Stomach (tissue), 9 donors: ENCODE results near the gene ELF5. TPM values are rescaled to one million over a fixed set of nuclear protein-coding genes. Genes with fewer than 3 reads are reported as not detected.

Experiments
- DNase-seq, 2 donors: peaks; one replicate each; pipeline versions ENCODE4 v3.0.0 to v3.0.0-alpha.2; 2013 to 2019
- H3K27ac ChIP-seq, 5 donors: fragments of 200-600 bp in 4 of 5; sonication (generic) in 4 of 5; one replicate each; pipeline ENCODE4 v1.5.1; 2013 to 2019; ENCODE audit warnings: mild to moderate bottlenecking in 1 of 5, moderate library complexity in 1 of 5
- H3K27me3 ChIP-seq, 3 donors: fragments of 200-600 bp; sonication (generic); one replicate each; pipeline ENCODE4 v1.5.1; 2017 to 2019; ENCODE audit warnings: mixed run types in 1 of 3
- H3K36me3 ChIP-seq, 4 donors: fragments of 200-600 bp; sonication (generic); 1 replicate in 3 of 4; 2 replicates in 1 of 4; pipeline ENCODE4 v1.5.1; 2016 to 2019
- H3K4me1 ChIP-seq, 4 donors: fragments of 200-600 bp; sonication (generic); one replicate each; pipeline ENCODE4 v1.5.1; 2016 to 2019
- H3K4me3 ChIP-seq, 4 donors: fragments of 200-600 bp; sonication (generic) in 3 of 4; one replicate each; pipeline ENCODE4 v1.5.1; 2016 to 2019; ENCODE audit warnings: mild to moderate bottlenecking in 1 of 4
- H3K9me3 ChIP-seq, 4 donors: fragments of 200-600 bp; sonication (generic); one replicate each; pipeline ENCODE4 v1.5.1; 2016 to 2019
- EP300 ChIP-seq: sonication (generic); formaldehyde crosslinking; IDR thresholded peaks from one replicate; pipeline ENCODE4 v1.6.1; 2017; ENCODE audit warnings: antibody characterized with exemption
- POLR2A ChIP-seq, 4 donors: fragments of 450-650 bp; IDR thresholded peaks; one replicate each; pipeline ENCODE4 v1.6.1; 2016; ENCODE audit warnings: antibody characterized with exemption in 4 of 4, control low read depth in 2 of 4, mild to moderate bottlenecking in 1 of 4, moderate library complexity in 1 of 4
- POLR2AphosphoS5 ChIP-seq, 3 donors: sonication (generic); formaldehyde crosslinking; IDR thresholded peaks; one replicate each; pipeline ENCODE4 v1.6.1; 2016; ENCODE audit warnings: antibody characterized with exemption in 3 of 3
- WGBS, 5 donors: extraction: QIAGEN DNeasy Blood & Tissue Kit in 3 of 5; methylation state at CpG; one replicate each; pipeline versions ENCODE4 v1.1.5 to v1.1.7; 2013 to 2018; 5-methylcytosine and 5-hydroxymethylcytosine counted together
- intact Hi-C: fragments of 100-400 bp; cut with DNase I; formaldehyde crosslinking; loops from one replicate; pipeline ENCODE4 v1.15.1; 2023; ENCODE audit warnings: low total_unique reads
- polyA plus RNA-seq, 3 donors: library from polyadenylated mRNA; stranded (reverse); fragments of 200-250 nt; gene quantifications; one replicate each; pipeline ENCODE4 v1.2.3, GENCODE V29; 2013
- total RNA-seq, 5 donors: library from RNA; depleted of rRNA; stranded (reverse); fragments of >200 nt; gene quantifications; one replicate each; pipeline versions ENCODE4 v1.1.0 to v1.2.3, GENCODE V29; 2014 to 2016
- TF ChIP-seq, protein P1 (sequence below), 7 experiments: fragments of 450-650 bp in 4 of 7; fragments of 200-600 bp in 3 of 7; sonication (generic) in 3 of 7; IDR thresholded peaks; one replicate each; pipeline ENCODE4 v1.5.1; 2016 to 2019; ENCODE audit warnings: antibody characterized with exemption in 7 of 7, control low read depth in 2 of 7, mild to moderate bottlenecking in 1 of 7
- donor health status: healthy with polysubstance abuse.
- donor health status: Bipolar disorder and iron deficiency.
- donor health status: healthy.

ELF5 gene
- total and polyA plus RNA-seq, 8 donors: 0.19 to 0.78 (median 0.55) TPM; not detected in 5

DNA sequence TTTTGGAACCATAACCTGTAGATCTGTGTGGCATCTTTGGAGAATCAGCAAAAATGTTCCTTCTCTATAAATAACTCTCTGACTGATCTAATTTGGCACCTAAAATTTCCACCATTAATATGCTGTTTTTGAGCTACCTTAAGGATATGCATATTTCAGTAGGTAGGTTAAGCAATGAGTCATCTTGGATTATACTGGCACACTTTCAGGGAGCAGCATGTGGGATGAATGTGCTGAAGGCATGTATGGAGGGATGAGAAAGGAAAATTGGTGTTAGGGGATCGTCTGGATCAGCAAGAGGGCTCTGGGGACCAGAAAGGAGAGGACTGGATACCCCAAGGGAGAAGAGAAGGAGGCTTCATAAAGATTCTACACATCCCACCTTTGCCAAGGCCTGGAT is 44.6 kb upstream of the ELF5 start:
- H3K4me1 ChIP-seq: no peaks in the 10 kb centered on the region
- DNase-seq: no peak
- 26 to 50% (median 40%) methylated on average over 1 of the region's 1 CpG for WGBS, 5 donors
- H3K9me3 ChIP-seq: no peaks in the 10 kb centered on the region
- TF ChIP-seq, protein P1, sequence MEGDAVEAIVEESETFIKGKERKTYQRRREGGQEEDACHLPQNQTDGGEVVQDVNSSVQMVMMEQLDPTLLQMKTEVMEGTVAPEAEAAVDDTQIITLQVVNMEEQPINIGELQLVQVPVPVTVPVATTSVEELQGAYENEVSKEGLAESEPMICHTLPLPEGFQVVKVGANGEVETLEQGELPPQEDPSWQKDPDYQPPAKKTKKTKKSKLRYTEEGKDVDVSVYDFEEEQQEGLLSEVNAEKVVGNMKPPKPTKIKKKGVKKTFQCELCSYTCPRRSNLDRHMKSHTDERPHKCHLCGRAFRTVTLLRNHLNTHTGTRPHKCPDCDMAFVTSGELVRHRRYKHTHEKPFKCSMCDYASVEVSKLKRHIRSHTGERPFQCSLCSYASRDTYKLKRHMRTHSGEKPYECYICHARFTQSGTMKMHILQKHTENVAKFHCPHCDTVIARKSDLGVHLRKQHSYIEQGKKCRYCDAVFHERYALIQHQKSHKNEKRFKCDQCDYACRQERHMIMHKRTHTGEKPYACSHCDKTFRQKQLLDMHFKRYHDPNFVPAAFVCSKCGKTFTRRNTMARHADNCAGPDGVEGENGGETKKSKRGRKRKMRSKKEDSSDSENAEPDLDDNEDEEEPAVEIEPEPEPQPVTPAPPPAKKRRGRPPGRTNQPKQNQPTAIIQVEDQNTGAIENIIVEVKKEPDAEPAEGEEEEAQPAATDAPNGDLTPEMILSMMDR (IDR thresholded peaks at IDR 0.05): no peak
- H3K27ac ChIP-seq: no peak overlapping the region
- intact Hi-C loops: no loop called here
- peaks cover 0 to 13% (median 0%) of the 10 kb centered on the region in 3 donors for H3K27me3 ChIP-seq
- no peaks in the 10 kb centered on the region for H3K36me3 ChIP-seq
- no peak overlapping the region for H3K4me3 ChIP-seq

DNA sequence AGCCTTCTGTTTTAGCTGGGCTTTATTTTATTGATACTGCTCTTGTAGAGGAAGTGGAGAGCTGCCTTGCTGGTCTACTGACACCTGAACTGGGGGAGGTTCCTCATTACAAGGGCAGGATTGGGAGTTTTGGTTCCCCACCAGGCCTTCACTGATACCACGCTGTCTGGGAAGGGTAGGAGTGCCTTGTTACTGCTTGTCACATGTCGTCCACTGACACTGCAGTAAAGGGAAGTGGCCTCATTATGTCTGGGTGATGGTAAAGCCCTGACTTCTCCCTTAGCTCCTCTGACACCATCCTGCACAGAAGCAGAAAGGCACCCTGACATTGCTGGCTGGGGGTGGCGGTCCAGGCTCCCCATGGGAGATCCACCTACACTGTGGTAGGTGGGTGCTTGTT is 38.7 kb upstream of the ELF5 start:
- H3K4me3 ChIP-seq: no peak overlapping the region
- peaks cover 0 to 7% (median 0%) of the 10 kb centered on the region in 3 donors for H3K27me3 ChIP-seq
- 68 to 86% (median 76%) methylated on average over 3 of the region's 3 CpGs for WGBS, 5 donors
- TF ChIP-seq EP300: no peak
- TF ChIP-seq POLR2AphosphoS5 (IDR thresholded peaks at IDR 0.05): no peak
- TF ChIP-seq, protein P1 (IDR thresholded peaks at IDR 0.05): no peak
- intact Hi-C loops: no loop called here
- no peaks in the 10 kb centered on the region for H3K9me3 ChIP-seq
- peak in 1 of 2 donors; percentile 28 for DNase-seq
- H3K4me1 ChIP-seq: no peaks in the 10 kb centered on the region
- H3K36me3 ChIP-seq: no peaks in the 10 kb centered on the region
- no peak overlapping the region for H3K27ac ChIP-seq

DNA sequence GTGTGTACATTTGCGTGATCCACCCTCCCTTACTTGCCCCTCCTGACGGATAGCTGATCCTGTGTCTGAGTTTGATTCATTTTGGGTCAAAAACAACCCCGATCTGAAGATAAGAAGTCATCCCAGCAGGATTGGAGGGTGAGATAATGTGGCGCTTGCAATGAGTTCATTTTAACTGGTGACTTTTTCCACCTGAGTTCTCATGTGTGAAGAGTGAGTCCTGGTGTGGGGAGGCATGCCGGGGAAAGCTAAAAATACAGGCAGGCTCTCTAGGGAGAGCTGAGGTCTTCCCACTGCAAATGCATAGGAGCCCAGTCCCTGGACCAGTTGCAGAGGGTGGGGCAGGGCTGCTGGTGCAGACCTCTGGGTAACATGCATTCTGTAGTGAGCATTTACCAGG is 35.7 kb upstream of the ELF5 start:
- Histone ChIP-seq H3K4me1 (no peaks in the 10 kb centered on the region), H3K4me3 (no peak overlapping the region), H3K27ac (no peak overlapping the region), H3K36me3 (no peaks in the 10 kb centered on the region), H3K9me3 (no peaks in the 10 kb centered on the region), H3K27me3 (no peaks in the 10 kb centered on the region)
- WGBS, 5 donors: 56 to 63% (median 61%) methylated on average over 5 of the region's 5 CpGs
- TF ChIP-seq POLR2A (IDR thresholded peaks at IDR 0.05) (no peak), EP300 (no peak), POLR2AphosphoS5 (IDR thresholded peaks at IDR 0.05) (no peak)
- TF ChIP-seq, protein P1 (IDR thresholded peaks at IDR 0.05): no peak
- no peak for DNase-seq
- intact Hi-C loops: no loop called here

DNA sequence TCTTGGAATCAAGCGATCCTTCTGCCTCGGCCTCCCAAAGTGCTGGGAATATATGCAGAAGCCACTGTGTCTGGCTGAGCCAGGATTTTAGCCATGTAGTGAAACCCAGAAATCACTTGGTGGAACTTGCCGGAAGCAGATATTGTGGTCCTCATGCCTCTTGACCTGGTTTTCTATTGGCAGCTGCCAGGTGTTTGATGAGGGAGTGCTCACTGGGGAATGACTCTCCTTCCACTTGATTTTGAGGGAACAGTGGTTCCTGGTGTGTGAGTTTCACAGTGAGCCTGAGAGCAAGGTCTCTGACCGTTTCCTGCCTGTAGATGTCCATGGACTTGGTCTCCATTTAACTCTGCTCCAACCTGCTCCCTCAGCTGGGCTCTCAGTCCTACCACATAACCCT is 34.7 kb upstream of the ELF5 start:
- Histone ChIP-seq H3K4me1 (no peaks in the 10 kb centered on the region), H3K27me3 (no peaks in the 10 kb centered on the region), H3K27ac (no peak overlapping the region), H3K9me3 (no peaks in the 10 kb centered on the region), H3K4me3 (no peak overlapping the region), H3K36me3 (no peaks in the 10 kb centered on the region)
- DNase-seq: no peak
- WGBS, 5 donors: 85 to 100% (median 91%) methylated on average over 3 to 4 of the region's 4 CpGs
- intact Hi-C loops: no loop called here
- TF ChIP-seq EP300 (no peak), POLR2A (IDR thresholded peaks at IDR 0.05) (no peak), POLR2AphosphoS5 (IDR thresholded peaks at IDR 0.05) (no peak)
- TF ChIP-seq, protein P1 (IDR thresholded peaks at IDR 0.05): no peak
